Measurements from ENCODE around the gene HEPN1. TPM values are rescaled to one million over a fixed set of nuclear protein-coding genes. Genes with fewer than 3 reads are reported as not detected.

Gene HEPN1
- total and polyA plus RNA-seq, 2 of the 4 experiments (the other 2 are of a cell fraction) = not detected

GRCh38 chr11:124877631-124877909 is 41.5 kb upstream of the HEPN1 start:
- TF ChIP-seq NFE2L2 (IDR thresholded peaks at IDR 0.05; ENCODE audit: low read depth, low read length) (no peak), MAFK (IDR thresholded peaks at IDR 0.05; ENCODE audit: low read depth, low read length) (no peak), CEBPB (IDR thresholded peaks at IDR 0.05; ENCODE audit: low read depth, low read length) (no peak), RFX5 (IDR thresholded peaks at IDR 0.05; ENCODE audit: low read depth, low read length) (no peak), SMC3 (IDR thresholded peaks at IDR 0.05; ENCODE audit: low read depth, low read length) (no peak), MXI1 (IDR thresholded peaks at IDR 0.05; ENCODE audit: borderline replicate concordance, low read depth, low read length) (no peak), FOS (IDR thresholded peaks at IDR 0.05; ENCODE audit: low read depth, low read length) (no peak), POLR2A (IDR thresholded peaks at IDR 0.05; ENCODE audit: low read depth, low read length) (no peak), RCOR1 (IDR thresholded peaks at IDR 0.05; ENCODE audit: insufficient replicate concordance, low read length) (no peak), BHLHE40 (IDR thresholded peaks at IDR 0.05; ENCODE audit: low read depth, low read length) (no peak), RAD21 (IDR thresholded peaks at IDR 0.05; ENCODE audit: low read length) (no peak), MAZ (IDR thresholded peaks at IDR 0.05; ENCODE audit: borderline replicate concordance, low read depth, low read length) (no peak), CHD1 (IDR thresholded peaks at IDR 0.05; ENCODE audit: low read depth, low read length) (no peak)
- TF ChIP-seq, protein P1, sequence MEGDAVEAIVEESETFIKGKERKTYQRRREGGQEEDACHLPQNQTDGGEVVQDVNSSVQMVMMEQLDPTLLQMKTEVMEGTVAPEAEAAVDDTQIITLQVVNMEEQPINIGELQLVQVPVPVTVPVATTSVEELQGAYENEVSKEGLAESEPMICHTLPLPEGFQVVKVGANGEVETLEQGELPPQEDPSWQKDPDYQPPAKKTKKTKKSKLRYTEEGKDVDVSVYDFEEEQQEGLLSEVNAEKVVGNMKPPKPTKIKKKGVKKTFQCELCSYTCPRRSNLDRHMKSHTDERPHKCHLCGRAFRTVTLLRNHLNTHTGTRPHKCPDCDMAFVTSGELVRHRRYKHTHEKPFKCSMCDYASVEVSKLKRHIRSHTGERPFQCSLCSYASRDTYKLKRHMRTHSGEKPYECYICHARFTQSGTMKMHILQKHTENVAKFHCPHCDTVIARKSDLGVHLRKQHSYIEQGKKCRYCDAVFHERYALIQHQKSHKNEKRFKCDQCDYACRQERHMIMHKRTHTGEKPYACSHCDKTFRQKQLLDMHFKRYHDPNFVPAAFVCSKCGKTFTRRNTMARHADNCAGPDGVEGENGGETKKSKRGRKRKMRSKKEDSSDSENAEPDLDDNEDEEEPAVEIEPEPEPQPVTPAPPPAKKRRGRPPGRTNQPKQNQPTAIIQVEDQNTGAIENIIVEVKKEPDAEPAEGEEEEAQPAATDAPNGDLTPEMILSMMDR (conservative IDR thresholded peaks at IDR 0.05; ENCODE audit: low read depth, low read length) = no peak
- TF ChIP-seq, protein P2, sequence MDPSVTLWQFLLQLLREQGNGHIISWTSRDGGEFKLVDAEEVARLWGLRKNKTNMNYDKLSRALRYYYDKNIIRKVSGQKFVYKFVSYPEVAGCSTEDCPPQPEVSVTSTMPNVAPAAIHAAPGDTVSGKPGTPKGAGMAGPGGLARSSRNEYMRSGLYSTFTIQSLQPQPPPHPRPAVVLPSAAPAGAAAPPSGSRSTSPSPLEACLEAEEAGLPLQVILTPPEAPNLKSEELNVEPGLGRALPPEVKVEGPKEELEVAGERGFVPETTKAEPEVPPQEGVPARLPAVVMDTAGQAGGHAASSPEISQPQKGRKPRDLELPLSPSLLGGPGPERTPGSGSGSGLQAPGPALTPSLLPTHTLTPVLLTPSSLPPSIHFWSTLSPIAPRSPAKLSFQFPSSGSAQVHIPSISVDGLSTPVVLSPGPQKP (IDR thresholded peaks at IDR 0.05; ENCODE audit: borderline replicate concordance, low read depth, low read length) = no peak
- TF ChIP-seq, protein P3, sequence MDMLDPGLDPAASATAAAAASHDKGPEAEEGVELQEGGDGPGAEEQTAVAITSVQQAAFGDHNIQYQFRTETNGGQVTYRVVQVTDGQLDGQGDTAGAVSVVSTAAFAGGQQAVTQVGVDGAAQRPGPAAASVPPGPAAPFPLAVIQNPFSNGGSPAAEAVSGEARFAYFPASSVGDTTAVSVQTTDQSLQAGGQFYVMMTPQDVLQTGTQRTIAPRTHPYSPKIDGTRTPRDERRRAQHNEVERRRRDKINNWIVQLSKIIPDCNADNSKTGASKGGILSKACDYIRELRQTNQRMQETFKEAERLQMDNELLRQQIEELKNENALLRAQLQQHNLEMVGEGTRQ (IDR thresholded peaks at IDR 0.05; ENCODE audit: low read depth, low read length) = no peak
- Histone ChIP-seq H2AFZ (replicated peaks; ENCODE audit: low read length, poor library complexity) (peak overlapping the region; percentile 99), H3K4me3 (ENCODE audit: insufficient read depth, low read depth, low read length) (peak overlapping the region; percentile 58; the same call in 1 of the 2 replicates), H2BK5ac (ENCODE audit: low read depth, low read length, poor library complexity, severe bottlenecking) (no peak overlapping the region), H3K56ac (ENCODE audit: extremely low read depth, insufficient read depth, low read length) (no peak overlapping the region), H3K4ac (ENCODE audit: low read depth, low read length) (no peak overlapping the region; the same call in 1 of the 2 replicates), H3K23ac (ENCODE audit: low read depth, low read length) (no peak overlapping the region), H4K91ac (ENCODE audit: insufficient read depth, low read depth, low read length) (no peak overlapping the region), H3K36me3 (ENCODE audit: control insufficient read depth, insufficient read depth, low read length) (no peaks in the 10 kb centered on the region), H2AK5ac (ENCODE audit: low read depth, low read length) (peak overlapping the region; percentile 92), H4K20me1 (ENCODE audit: insufficient read depth, low read length) (no peaks in the 10 kb centered on the region), H3K14ac (replicated peaks; ENCODE audit: low read depth, low read length) (0 out of 2 replicates have a peak overlapping the region, but pooled peaks have one; percentile 52), H3K4me1 (ENCODE audit: control insufficient read depth, insufficient read depth, low read length) (peaks cover 3% of the 10 kb centered on the region), H3K27me3 (ENCODE audit: control insufficient read depth, insufficient read depth, low read length) (peaks cover 10% of the 10 kb centered on the region), H4K5ac (ENCODE audit: low read depth, low read length) (peak overlapping the region; percentile 52; the same call in 1 of the 2 replicates), H2AK9ac (replicated peaks; ENCODE audit: low read depth, low read length, poor library complexity) (peak overlapping the region; percentile 89), H2BK15ac (ENCODE audit: low read depth, low read length) (no peak overlapping the region), H3K27ac (ENCODE audit: insufficient read depth, low read length) (no peak overlapping the region), H2BK120ac (ENCODE audit: low read depth, low read length) (no peak overlapping the region), H3K9ac (ENCODE audit: low read depth, low read length) (no peak overlapping the region), H4K8ac (ENCODE audit: low read depth in 2 of 2, low read length in 2 of 2) (peak overlapping the region in 1 of 2 experiments; percentile 84; a peak in 2 of 4 replicates), H3K4me2 (ENCODE audit: low read depth, low read length) (peak overlapping the region; percentile 57), H3K18ac (ENCODE audit: low read depth, low read length) (no peak overlapping the region), H3K9me1 (ENCODE audit: insufficient read depth, low read length) (peaks cover 3% of the 10 kb centered on the region; the same call in 1 of the 2 replicates), H3K79me1 (ENCODE audit: low read depth in 1 of 2, low read length in 2 of 2) (peaks cover 6 to 21% of the 10 kb centered on the region in 2 experiments; a peak in 3 of 4 replicates), H2BK20ac (ENCODE audit: low read depth, low read length) (no peak overlapping the region), H3K9me3 (ENCODE audit: control insufficient read depth, insufficient read depth, low read length) (no peaks in the 10 kb centered on the region)
- ChIA-PET CTCF (interaction anchor here (1.5 kb wide), 1 partner anchor 11 kb away, joined by 4 read pairs; no protein-coding TSS in a partner anchor), POLR2A (ENCODE audit: unreplicated experiment) (no interaction called here)
- intact Hi-C loops (cut with micrococcal nuclease) (loop anchor here (2.0 to 10.0 kb wide), 3 partner anchors 43 to 527 kb away; no protein-coding TSS in a partner anchor), in situ Hi-C loops (cut with MboI; ENCODE audit: low sequenced_read_pairs) (loop anchor here (5.0 kb wide), 1 partner anchor 75 kb away; the partner anchor contains the start of gene CCDC15), dilution Hi-C loops (cut with HindIII; ENCODE audit: low sequenced_read_pairs, unreplicated experiment) (no loop called here)
- no TSS peak for BruUV-seq (replicated peaks)
- WGBS, 2 experiments (ENCODE audit: extremely low coverage in 2 of 2, insufficient read length in 1 of 2) = no CpG with 5 or more reads among the region's 10 CpGs
- no peak for DNase-seq
- ATAC-seq (ENCODE audit: low read depth) = no peak

Data from IMR-90 (cell line).